HEK293T (cell line): ENCODE measurements around the gene ARMC3.

Experiments
- ELF4 ChIP-seq: fragments of 450-650 bp; IDR thresholded peaks from 2 replicates; pipeline ENCODE4 v1.6.1; 2017; ENCODE audit warnings: antibody characterized with exemption
- FOXM1 ChIP-seq: fragments of 450-650 bp; IDR thresholded peaks from 2 replicates; pipeline ENCODE4 v1.6.1; 2017; ENCODE audit warnings: mild to moderate bottlenecking, borderline replicate concordance
- NFRKB ChIP-seq: fragments of 450-650 bp; IDR thresholded peaks from 2 replicates; pipeline ENCODE4 v1.6.1; 2016; ENCODE audit warnings: mild to moderate bottlenecking, moderate library complexity
- ZNF384 ChIP-seq: fragments of 450-650 bp; IDR thresholded peaks from 2 replicates; pipeline ENCODE4 v1.6.1; 2016

- TF ChIP-seq ELF4, result no peak
- no peak for TF ChIP-seq ZNF384
- TF ChIP-seq FOXM1, result no peak
- TF ChIP-seq NFRKB, result no peak
Measured at GRCh38 chr10:22992621-22993020, 64.8 kb downstream of the ARMC3 start.
